ENCODE results near the gene NEO1. TPM values are rescaled to one million over a fixed set of nuclear protein-coding genes. Genes with fewer than 3 reads are reported as not detected.

Gene NEO1
- total RNA-seq, 1 experiment from 2014 or later: 41.8 TPM

DNA sequence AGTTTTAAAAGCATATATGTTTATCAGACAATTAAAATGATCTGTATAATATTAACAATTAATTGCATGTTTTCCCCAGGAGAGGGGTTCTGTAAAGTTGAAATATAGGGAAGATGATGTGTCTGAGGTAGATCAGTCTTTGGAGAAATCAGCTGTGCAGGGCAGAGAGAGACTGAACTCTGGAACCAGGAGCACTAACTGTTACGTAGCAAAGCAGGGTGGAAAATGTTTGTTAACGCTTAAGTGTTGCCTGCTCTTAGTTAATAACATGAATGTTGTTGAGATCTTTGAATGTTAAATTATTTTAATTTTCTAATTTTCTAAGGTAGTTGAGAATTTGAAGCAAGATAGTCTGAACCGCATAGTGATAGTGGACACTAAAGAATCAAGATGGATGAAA is 57.5 kb downstream of the NEO1 start:
- TF ChIP-seq, protein P1, sequence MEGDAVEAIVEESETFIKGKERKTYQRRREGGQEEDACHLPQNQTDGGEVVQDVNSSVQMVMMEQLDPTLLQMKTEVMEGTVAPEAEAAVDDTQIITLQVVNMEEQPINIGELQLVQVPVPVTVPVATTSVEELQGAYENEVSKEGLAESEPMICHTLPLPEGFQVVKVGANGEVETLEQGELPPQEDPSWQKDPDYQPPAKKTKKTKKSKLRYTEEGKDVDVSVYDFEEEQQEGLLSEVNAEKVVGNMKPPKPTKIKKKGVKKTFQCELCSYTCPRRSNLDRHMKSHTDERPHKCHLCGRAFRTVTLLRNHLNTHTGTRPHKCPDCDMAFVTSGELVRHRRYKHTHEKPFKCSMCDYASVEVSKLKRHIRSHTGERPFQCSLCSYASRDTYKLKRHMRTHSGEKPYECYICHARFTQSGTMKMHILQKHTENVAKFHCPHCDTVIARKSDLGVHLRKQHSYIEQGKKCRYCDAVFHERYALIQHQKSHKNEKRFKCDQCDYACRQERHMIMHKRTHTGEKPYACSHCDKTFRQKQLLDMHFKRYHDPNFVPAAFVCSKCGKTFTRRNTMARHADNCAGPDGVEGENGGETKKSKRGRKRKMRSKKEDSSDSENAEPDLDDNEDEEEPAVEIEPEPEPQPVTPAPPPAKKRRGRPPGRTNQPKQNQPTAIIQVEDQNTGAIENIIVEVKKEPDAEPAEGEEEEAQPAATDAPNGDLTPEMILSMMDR (conservative IDR thresholded peaks at IDR 0.05): no peak
- DNase-seq: no peak
- Mint-ChIP-seq H3K4me1 (peaks cover 11 to 12% of the 10 kb centered on the region in 2 experiments), H3K4me3 (no peak overlapping the region), H3K27me3 (ENCODE audit: low read depth) (no peaks in the 10 kb centered on the region), H3K9me3 (no peaks in the 10 kb centered on the region), H3K36me3 (ENCODE audit: insufficient read depth in 1 of 3, low read depth in 3 of 3) (no peaks in the 10 kb centered on the region), H3K27ac (no peak overlapping the region)
- no peak overlapping the region for H2BK12ac ChIP-seq (ENCODE audit: insufficient read length, low read depth, low read length)
- H3K27ac ChIP-seq (ENCODE audit: insufficient read length, low read depth, low read length): no peak overlapping the region
- H2BK20ac ChIP-seq (ENCODE audit: low read depth, low read length, poor library complexity, severe bottlenecking): no peak overlapping the region
- no peak overlapping the region for H3K14ac ChIP-seq (ENCODE audit: insufficient read depth, low read length)
- H2BK15ac ChIP-seq (ENCODE audit: low read depth, low read length): no peak overlapping the region
- H2AFZ ChIP-seq (ENCODE audit: low read length): no peak overlapping the region
- H3K4me2 ChIP-seq (ENCODE audit: insufficient read depth, insufficient read length, low read length): no peak overlapping the region
- no peaks in the 10 kb centered on the region for H3K9me3 ChIP-seq (ENCODE audit: control insufficient read depth, low read depth, low read length)
- no peak overlapping the region for H3K18ac ChIP-seq (ENCODE audit: insufficient read length, low read depth, low read length)
- H3K79me2 ChIP-seq (ENCODE audit: insufficient read depth, low read length): no peaks in the 10 kb centered on the region
- no peak overlapping the region for H4K5ac ChIP-seq (ENCODE audit: insufficient read length, low read depth, low read length)
- no CpG with 5 or more reads among the region's 3 CpGs for WGBS (ENCODE audit: extremely low coverage, insufficient read length, low lambda C conversion rate)
- H3K4me1 ChIP-seq (ENCODE audit: insufficient read depth, low read length): peaks cover 2% of the 10 kb centered on the region; the same call in 1 of the 2 replicates
- no peak overlapping the region for H4K8ac ChIP-seq (replicated peaks; ENCODE audit: insufficient read length, low read depth, low read length)
- no peak overlapping the region for H2BK5ac ChIP-seq (ENCODE audit: insufficient read length, low read length)
- no peak overlapping the region for H3T11ph ChIP-seq (ENCODE audit: low read length)
- H2AK5ac ChIP-seq (ENCODE audit: insufficient read length, low read length): no peak overlapping the region
- no peak overlapping the region for H3K9ac ChIP-seq (ENCODE audit: extremely low read depth, insufficient read length, low read length)
- H3K4ac ChIP-seq (ENCODE audit: low read depth, low read length): no peak overlapping the region
- H3K79me1 ChIP-seq (ENCODE audit: insufficient read depth, low read depth, low read length, poor library complexity, severe bottlenecking): no peaks in the 10 kb centered on the region
- no peak overlapping the region for H3K56ac ChIP-seq (ENCODE audit: insufficient read length, low read depth, low read length)
- H3K27me3 ChIP-seq (ENCODE audit: insufficient read depth, low read length): no peaks in the 10 kb centered on the region
- H4K20me1 ChIP-seq (ENCODE audit: control insufficient read depth, insufficient read depth, insufficient read length): no peaks in the 10 kb centered on the region
- H3K23ac ChIP-seq (ENCODE audit: insufficient read length, low read depth, low read length): no peak overlapping the region
- H4K91ac ChIP-seq (ENCODE audit: insufficient read length, low read depth, low read length): no peak overlapping the region
- no peak overlapping the region for H2BK120ac ChIP-seq (ENCODE audit: low read depth, low read length, poor library complexity, severe bottlenecking)
- H3K23me2 ChIP-seq (ENCODE audit: insufficient read length, low read depth, low read length, poor library complexity, severe bottlenecking): no peaks in the 10 kb centered on the region

Measured in H9 (cell line).